ENCODE measurements around the gene OLFM1. TPM values are rescaled to one million over a fixed set of nuclear protein-coding genes. Genes with fewer than 3 reads are reported as not detected.

Gene OLFM1
- 10 to 100 TPM in 1 of 4 donors, 1 to 10 TPM in 3; 5.3 to 15.0 (median 8.6) TPM for total RNA-seq

- H3K4me3 ChIP-seq (ENCODE audit: low read depth, poor library complexity, severe bottlenecking): peak within 1 kb of the TSS; percentile 25
- peak; percentile 50 to 95 for DNase-seq (ENCODE audit: low spot score in 2 of 2)
- intact Hi-C loops (cut with DNase I; ENCODE audit: low total_unique reads): loop anchor here (5.0 kb wide), 2 partner anchors 255 to 325 kb away; no protein-coding TSS in a partner anchor
- 5% methylated on average over 19 of the region's 40 CpGs; no CpG with 5 or more reads in 1 of the 2 donors for WGBS, 2 donors
- TF ChIP-seq POLR2A (IDR thresholded peaks at IDR 0.05): no peak
- no peak for TF ChIP-seq CTCF (IDR thresholded peaks at IDR 0.05)
Measured at GRCh38 chr9:135087489-135087792, at the start of gene OLFM1. OLFM1 (plus strand) TSS chr9:135087668; CDS start chr9:135087990, 322 bp downstream.

DNA sequence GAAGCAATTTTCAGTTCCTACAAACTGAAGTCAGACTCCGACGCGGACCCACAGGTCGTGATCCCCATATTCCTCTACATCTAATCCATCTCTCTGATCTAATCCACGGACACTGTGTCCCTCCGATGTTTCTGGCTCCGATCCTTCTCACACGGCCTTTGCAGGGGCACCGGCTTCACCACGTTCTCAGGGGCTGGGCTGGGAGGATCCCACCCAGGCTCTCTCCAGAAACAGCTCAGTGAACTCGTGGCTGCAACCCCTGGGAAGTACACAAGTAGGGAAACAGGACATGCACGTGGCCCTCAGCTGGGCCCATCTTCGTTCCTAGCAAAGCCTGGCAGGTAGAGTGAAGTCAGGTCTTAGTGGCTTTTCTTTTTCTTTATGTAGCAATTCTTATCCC, 49.1 kb upstream of the OLFM1 start:
- DNase-seq (ENCODE audit: low spot score in 2 of 2): peak in 1 of 2 donors; percentile 58
- TF ChIP-seq POLR2A (IDR thresholded peaks at IDR 0.05): no peak
- no peak for TF ChIP-seq CTCF (IDR thresholded peaks at IDR 0.05)
- H3K4me3 ChIP-seq (ENCODE audit: low read depth, poor library complexity, severe bottlenecking): no peak overlapping the region
- WGBS, 2 donors: 66 to 80% methylated on average over 13 of the region's 13 CpGs
- intact Hi-C loops (cut with DNase I; ENCODE audit: low total_unique reads): no loop called here

DNA sequence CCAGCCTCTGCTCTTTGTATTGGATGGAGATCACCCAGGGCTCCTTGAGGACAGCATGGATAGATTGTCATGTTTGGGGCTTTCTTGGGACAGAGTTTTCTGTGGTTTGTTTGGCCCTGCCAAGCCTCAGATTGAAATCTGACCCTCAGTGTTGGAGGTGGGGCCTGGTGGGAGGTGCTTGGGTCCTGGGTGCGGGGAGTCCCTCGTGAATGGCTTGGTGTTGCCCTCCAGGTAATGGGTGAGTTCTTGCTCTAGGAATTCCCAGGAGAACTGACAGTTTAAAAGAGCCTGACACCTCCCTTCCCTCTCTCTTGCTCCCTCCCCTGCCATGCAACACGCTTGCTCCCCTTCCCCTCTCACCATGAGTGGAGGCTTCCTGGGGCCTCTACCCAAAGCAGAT, 48.6 kb upstream of the OLFM1 start:
- TF ChIP-seq CTCF (IDR thresholded peaks at IDR 0.05) (no peak), POLR2A (IDR thresholded peaks at IDR 0.05) (no peak)
- peak in 1 of 2 donors; percentile 15 for DNase-seq (ENCODE audit: low spot score in 2 of 2)
- WGBS, 2 donors: 74 to 83% methylated on average over 3 of the region's 3 CpGs
- H3K4me3 ChIP-seq (ENCODE audit: low read depth, poor library complexity, severe bottlenecking): no peak overlapping the region
- intact Hi-C loops (cut with DNase I; ENCODE audit: low total_unique reads): no loop called here

DNA sequence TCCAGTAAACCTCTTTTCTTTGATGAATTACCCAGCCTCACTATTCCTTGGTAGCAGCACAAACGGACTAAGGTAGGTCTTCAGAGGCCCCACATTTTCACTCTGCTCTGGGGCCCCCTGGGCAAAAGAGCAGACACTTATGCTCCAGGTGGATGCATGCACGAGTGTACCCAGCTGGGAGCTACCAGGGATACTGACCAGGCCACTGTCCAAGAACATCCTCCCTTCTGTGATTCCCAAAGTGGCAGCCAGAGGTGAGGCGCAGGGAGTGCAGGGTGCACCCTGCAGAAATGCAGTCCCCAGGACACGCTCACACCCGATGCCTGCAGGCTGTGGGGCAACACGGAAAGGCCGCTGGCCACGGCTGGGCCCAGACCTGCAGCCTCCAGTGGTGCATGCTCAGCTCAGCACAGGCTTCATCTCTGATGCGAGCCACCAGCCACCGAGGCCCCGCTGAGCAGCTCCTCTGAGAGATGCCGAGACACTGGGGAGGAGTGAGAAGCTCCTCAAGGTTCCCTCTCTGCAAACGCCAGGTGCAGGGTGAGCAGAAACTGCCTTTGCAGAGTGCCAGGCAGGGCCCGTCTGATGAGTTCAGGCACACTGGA, 48.1 kb upstream of the OLFM1 start:
- DNase-seq (ENCODE audit: low spot score in 2 of 2): peak in 1 of 2 donors; percentile 66
- TF ChIP-seq CTCF (IDR thresholded peaks at IDR 0.05): no peak
- no peak for TF ChIP-seq POLR2A (IDR thresholded peaks at IDR 0.05)
- no peak overlapping the region for H3K4me3 ChIP-seq (ENCODE audit: low read depth, poor library complexity, severe bottlenecking)
- intact Hi-C loops (cut with DNase I; ENCODE audit: low total_unique reads): no loop called here
- WGBS, 2 donors: 84 to 85% methylated on average over 12 to 14 of the region's 14 CpGs

DNA sequence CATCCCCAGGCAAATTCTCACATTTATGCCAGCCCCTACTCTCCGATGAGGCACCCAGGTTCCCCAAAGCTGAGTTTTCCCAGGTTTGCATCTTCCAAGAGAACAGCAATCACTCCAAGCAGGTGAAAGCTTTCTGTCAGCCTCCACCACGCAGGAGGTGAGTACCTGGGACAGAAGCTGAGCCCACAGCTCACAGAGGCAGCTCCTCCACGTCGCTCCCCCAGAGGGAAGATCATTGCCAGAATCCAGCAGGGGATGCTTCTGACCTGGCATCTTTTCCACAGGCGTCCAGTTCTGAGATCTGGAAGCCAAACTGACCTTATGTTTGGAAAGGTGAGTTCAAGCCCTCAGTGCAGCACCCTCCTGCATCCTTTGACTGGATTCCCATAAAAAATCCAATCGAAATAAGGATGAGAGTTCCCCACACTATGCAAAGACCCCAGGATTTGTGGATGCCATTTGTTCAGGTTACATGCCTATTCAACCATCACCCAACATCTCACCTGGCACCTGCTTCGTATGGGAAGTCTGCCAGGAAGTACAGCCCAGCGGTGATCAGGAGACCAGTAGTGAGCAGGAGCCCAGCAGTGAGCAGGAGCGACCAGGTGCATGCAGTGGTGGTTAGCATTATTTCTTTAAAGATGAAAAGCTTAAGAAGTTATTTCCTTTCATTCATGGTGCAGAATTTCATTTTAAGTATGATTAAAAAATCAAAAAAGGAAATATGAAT, 47.4 kb upstream of the OLFM1 start:
- DNase-seq (ENCODE audit: low spot score in 2 of 2): peak in 1 of 2 donors; percentile 77
- intact Hi-C loops (cut with DNase I; ENCODE audit: low total_unique reads): no loop called here
- no peak overlapping the region for H3K4me3 ChIP-seq (ENCODE audit: low read depth, poor library complexity, severe bottlenecking)
- WGBS, 2 donors: 72 to 74% methylated on average over 9 of the region's 9 CpGs
- TF ChIP-seq CTCF (IDR thresholded peaks at IDR 0.05) (no peak), POLR2A (IDR thresholded peaks at IDR 0.05) (no peak)

All from lower leg skin (tissue), 4 donors.